Measurements from ENCODE around the gene RNF115.
"Not testable (repeated sequence)": the region's sequence is repeated elsewhere in the genome, so short reads cannot be mapped to it uniquely, and the experiment has no call there.

Gene RNF115

GRCh38 chr1:145777357-145778145, 46.3 kb downstream of the RNF115 start:
- DNase-seq (ENCODE audit: low read depth): peak; percentile 17

GRCh38 chr1:145773423-145773822, 50.5 kb downstream of the RNF115 start:
- DNase-seq (ENCODE audit: low read depth): no peak

GRCh38 chr1:145771056-145771455, 52.8 kb downstream of the RNF115 start:
- no peak for DNase-seq (ENCODE audit: low read depth)

GRCh38 chr1:145768004-145768403, 55.9 kb downstream of the RNF115 start:
- not testable (repeated sequence) for DNase-seq (ENCODE audit: low read depth)

DNA sequence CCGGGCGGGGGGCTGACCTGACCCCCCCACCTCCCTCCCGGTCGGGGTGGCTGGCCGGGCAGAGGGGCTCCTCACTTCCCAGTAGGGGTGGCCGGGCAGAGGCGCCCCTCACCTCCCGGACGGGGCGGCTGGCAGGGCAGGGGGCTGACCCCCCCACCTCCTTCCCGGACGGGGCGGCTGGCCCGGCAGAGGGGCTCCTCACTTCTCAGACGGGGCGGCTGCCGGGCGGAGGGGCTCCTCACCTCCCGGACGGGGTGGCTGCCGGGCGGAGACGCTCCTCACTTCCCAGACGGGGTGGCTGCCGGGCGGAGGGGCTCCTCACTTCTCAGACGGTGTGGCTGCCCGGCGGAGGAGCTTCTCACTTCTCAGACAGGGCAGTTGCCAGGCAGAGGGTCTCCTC, 57.0 kb downstream of the RNF115 start:
- not testable (repeated sequence) for DNase-seq (ENCODE audit: low read depth)

DNA sequence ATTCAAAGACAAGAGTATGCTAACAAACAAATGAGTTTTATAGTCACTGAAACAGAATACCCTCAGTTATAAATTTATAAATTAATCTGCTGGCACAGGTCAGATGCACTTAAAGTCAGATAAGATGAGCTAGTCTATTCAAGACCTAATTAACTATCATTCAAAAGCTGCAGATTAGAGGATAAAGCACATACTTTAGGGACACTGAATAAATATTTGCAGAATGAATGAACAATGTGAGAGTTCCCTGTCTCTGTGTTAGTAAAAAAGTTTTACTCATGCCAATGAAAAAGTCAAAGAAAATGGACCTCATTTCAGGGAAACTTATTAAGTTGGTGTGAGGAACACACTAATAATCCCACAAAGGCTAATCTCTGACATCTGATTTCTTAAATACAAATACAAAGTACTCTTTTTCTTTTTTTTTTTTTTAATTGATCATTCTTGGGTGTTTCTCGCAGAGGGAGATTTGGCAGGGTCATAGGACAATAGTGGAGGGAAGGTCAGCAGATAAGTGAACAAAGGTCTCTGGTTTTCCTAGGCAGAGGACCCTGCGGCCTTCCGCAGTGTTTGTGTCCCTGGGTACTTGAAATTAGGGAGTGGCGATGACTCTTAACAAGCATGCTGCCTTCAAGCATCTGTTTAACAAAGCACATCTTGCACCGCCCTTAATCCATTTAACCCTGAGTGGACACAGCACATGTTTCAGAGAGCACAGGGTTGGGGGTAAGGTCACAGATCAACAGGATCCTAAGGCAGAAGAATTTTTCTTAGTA, 58.1 kb downstream of the RNF115 start:
- DNase-seq (ENCODE audit: low read depth): not testable (repeated sequence)

DNA sequence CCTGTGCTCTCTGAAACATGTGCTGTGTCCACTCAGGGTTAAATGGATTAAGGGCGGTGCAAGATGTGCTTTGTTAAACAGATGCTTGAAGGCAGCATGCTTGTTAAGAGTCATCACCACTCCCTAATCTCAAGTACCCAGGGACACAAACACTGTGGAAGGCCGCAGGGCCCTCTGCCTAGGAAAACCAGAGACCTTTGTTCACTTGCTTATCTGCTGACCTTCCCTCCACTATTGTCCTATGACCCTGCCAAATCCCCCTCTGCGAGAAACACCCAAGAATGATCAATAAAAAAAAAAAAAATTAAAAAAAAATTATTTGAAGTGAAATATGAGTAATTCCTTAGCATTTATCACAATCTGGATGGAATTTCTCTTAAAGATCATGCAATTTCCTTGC, 58.8 kb downstream of the RNF115 start:
- not testable (repeated sequence) for DNase-seq (ENCODE audit: low read depth)

- DNase-seq (ENCODE audit: low read depth): not testable (repeated sequence)
These were observed 59.5 kb downstream of the RNF115 start for GRCh38 chr1:145764231-145764940.

- not testable (repeated sequence) for DNase-seq (ENCODE audit: low read depth)
These were observed 61.9 kb downstream of the RNF115 start for GRCh38 chr1:145762001-145762400.

GRCh38 chr1:145761498-145761897, 62.4 kb downstream of the RNF115 start:
- not testable (repeated sequence) for DNase-seq (ENCODE audit: low read depth)

DNA sequence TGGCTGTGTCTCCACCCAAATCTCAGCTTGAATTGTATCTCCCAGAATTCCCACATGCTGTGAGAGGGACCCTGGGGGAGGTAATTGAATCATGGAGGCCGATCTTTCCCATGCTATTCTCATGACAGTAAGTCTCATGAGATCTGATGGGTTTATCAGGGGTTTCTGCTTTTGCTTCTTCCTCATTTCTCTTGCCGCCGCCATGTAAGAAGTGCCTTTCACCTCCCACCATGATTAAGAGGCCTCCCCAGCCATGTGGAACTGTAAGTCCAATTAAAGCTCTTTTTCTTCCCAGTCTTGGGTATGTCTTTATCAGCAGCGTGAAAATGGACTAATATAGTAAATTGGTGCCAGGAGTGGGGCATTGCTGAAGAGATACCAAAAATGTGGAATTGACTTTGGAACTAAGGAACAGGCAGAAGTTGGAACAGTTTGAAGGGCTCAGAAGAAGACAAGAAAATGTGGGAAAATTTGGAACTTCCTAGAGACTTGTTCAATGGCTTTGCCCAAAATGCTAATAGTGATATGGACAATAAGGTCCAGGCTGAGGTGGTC, 63.4 kb downstream of the RNF115 start:
- DNase-seq (ENCODE audit: low read depth): not testable (repeated sequence)

DNA sequence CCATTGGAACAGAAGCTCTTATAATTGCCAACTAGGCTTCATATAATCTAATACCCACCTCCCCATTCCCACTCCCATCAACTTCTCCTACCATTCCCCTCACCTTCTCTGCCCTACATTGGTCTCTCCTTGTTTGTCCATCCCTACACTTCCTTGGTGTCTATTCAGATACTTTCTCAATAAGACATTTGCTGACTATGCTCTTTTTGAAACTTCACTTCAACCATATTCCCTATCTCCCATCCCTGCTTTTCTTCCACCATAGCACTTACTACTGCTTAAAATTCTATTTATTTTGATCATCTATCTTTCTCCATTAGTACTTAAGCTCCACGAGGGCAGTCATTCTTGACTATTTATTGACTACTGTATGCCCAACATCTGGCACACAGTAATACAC, 64.2 kb downstream of the RNF115 start:
- DNase-seq (ENCODE audit: low read depth): no peak

GRCh38 chr1:145758575-145758974, 65.3 kb downstream of the RNF115 start:
- no peak for DNase-seq (ENCODE audit: low read depth)

DNA sequence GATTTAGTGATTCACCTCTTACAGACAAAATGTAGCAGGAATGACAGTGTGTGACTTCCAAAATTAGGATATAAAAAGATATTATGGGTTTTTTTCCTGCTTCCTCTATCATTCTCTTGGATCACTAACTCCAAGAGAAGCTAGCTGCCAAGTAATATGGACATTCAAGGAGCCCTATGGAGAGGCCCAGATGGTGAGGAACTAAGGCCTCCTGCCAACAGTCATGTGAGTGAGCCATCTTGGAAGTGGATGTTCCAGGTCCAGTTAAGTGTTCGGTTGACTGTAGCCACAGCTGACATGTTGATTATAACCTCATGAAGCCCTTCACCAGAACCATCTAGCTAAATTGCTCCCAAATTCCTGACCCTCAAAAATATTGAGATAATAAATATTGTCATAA, 65.8 kb downstream of the RNF115 start:
- no peak for DNase-seq (ENCODE audit: low read depth)

DNA sequence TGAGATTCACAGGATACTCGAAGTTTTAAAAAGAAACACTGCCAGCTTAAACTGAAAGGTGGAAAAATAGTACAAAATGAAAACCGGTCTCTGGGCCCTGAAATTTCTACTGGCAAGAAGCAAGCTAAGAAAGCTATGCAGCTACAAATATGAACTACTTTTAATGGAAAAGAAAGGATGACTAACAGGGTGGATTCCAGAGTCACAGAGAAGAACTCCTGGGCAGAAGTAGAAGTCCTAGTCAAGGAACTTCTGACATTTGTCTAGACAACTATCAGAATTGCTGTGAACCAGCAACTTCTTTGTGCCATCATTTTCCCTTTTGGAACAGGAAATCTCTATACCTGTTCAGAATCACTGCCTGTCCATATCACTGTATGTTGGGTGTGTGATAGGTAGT, 66.5 kb downstream of the RNF115 start:
- DNase-seq (ENCODE audit: low read depth): no peak

DNA sequence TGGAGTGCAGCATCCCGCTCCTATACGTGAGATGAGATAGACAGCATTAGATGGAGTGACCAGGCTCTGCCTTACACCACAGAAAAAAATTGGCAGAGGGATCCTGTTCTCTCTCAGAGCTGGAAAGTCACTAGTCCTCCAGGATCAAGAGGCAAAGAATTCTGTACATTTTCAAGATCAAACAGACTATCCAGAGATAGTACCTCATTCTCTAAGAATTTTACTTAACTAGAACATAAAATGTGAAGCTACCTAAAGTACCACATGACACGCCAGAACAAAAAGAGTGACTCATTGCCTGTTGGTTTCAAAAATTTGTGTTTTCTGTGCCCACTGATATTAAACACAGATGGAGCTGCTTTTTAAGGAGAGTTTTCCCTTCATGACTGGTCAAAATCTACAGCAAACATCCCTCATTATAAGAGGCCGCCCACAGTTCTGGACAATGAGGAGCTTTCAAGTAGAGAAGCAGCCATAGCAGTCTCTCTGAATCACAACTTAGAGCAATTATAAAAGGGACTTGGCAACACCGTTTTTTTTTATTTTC, 72.3 kb downstream of the RNF115 start:
- DNase-seq (ENCODE audit: low read depth): peak; percentile 97

GRCh38 chr1:145750426-145750825, 73.5 kb downstream of the RNF115 start:
- no peak for DNase-seq (ENCODE audit: low read depth)

- DNase-seq (ENCODE audit: low read depth): no peak
These were observed 76.3 kb downstream of the RNF115 start for GRCh38 chr1:145747398-145748247.

DNA sequence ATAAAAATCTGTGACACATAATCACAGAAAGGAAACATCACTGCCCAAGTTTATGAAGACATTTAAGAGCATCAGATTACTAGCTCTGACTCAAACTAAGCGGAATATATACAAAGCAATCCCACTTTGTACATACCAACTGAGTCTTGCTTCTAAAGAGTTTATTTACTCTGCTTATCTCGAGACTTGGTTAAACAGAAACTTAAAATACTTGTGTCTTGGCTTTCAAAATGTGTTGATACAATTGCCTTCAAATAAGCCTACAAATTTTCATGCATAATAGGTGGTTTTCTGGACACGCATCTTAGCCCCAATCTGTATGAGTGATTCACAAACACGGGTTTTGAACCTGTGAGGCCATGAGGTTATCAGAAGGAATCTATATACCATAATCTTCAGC, 83.6 kb downstream of the RNF115 start:
- DNase-seq (ENCODE audit: low read depth): no peak

DNA sequence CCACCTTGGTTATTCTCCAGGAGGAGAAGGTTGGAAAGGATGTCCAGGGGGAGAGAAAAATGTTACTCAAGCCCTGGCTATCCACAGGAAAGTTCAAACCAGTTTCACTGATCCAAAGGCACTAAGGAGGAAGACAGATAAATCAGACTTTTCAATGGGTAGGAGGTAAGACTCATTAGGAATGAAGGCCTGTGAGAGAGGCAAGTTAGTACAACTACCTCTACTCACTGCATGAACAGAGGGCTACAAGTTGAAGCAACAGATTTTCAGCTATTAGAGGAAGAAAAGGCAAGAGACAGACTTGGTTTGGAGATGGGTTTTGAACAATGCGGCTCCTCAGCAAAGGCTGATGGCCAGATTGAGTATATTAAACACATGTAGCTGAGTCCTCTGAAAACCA, 87.7 kb downstream of the RNF115 start:
- no peak for DNase-seq (ENCODE audit: low read depth)

- no peak for DNase-seq (ENCODE audit: low read depth)
These were observed 93.0 kb downstream of the RNF115 start for GRCh38 chr1:145730900-145731299.
